ENCODE measurements around the gene GUCA2A. TPM values are rescaled to one million over a fixed set of nuclear protein-coding genes. Genes with fewer than 3 reads are reported as not detected.

The GUCA2A gene
- total and polyA plus RNA-seq, 2 of the 8 experiments (the other 6 are each of a cell fraction or from before 2014, with no cell fraction given), result not detected

DNA sequence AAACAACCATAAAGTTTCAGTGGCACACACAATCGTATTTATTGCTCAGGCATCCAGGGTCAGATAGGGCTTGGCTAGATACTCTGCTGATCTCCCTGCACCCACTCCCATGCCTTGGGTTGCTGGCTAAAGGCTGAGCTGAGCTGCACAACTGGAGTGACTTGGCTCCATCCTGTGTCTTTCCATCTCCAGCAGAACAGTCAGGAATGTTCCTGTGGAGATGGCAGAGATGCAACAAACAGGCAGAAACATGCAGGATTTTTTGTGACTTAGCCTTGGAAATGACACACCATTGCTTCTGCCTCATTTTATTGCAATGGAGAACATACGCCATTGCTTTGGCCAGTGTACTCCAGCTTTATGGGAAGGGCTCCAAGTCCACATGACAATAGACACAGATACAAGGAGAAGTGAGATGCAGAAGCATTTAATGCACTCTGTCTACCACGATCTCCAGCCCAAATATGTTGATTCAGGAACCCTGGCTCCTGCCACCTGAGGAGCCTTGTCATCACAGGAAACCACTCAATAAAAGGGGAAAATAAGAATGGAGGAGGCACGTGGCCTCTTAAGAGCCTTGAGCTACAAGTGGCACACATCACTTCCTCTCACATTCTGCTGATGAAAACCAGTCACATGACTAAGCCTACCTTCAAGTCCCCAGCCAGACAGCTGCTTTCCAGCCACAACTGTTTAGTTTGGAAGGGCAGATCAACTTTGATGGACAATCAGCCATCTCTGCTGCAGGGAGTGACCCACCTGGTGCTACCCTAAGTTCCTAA lies 21.5 kb downstream of the GUCA2A start:
- H3K9me3 ChIP-seq (ENCODE audit: insufficient read depth in 2 of 2, low read depth in 1 of 2, low read length in 1 of 2), result no peaks in the 10 kb centered on the region
- no peak overlapping the region for H3K18ac ChIP-seq (ENCODE audit: extremely low read depth, low read length)
- H3K9ac ChIP-seq (replicated peaks in 1 of 4; ENCODE audit: extremely low read depth in 1 of 4, low read depth in 3 of 4, low read length in 3 of 4), result no peak overlapping the region
- no peak overlapping the region for H4K5ac ChIP-seq (ENCODE audit: insufficient read length, low read depth, low read length)
- H3K36me3 ChIP-seq (ENCODE audit: control insufficient read depth in 2 of 4, insufficient read depth in 4 of 4, low read length in 3 of 4), result no peaks in the 10 kb centered on the region
- H3K79me2 ChIP-seq (ENCODE audit: control insufficient read depth in 1 of 2, insufficient read depth in 2 of 2, low read length in 2 of 2), result no peaks in the 10 kb centered on the region
- no peak overlapping the region for H3K27ac ChIP-seq (ENCODE audit: low read depth, low read length)
- CTCF ChIA-PET (ENCODE audit: partially characterized antibody), result interaction anchor here (1.0 to 1.9 kb wide), 2 partner anchors 15 to 569 kb away, joined by 3 to 6 read pairs; no protein-coding TSS in a partner anchor
- H3K27me3 ChIP-seq (replicated peaks in 1 of 4; ENCODE audit: control insufficient read depth in 3 of 4, extremely low read depth in 1 of 4, insufficient read depth in 3 of 4, low read length in 3 of 4), result no peaks in the 10 kb centered on the region; a peak in 2 of 7 replicates
- no peak overlapping the region for H3K23ac ChIP-seq (ENCODE audit: insufficient read length)
- 91% methylated on average over 4 of the region's 4 CpGs; no CpG with 5 or more reads in 1 of the 2 experiments for WGBS, 2 experiments (ENCODE audit: extremely low coverage in 1 of 2, insufficient coverage in 1 of 2, insufficient read length in 1 of 2, insufficient replicate concordance in 2 of 2, low coverage in 1 of 2, low lambda C conversion rate in 2 of 2, missing lambda C conversion rate in 1 of 2)
- FAIRE-seq (no peak), DNase-seq (ENCODE audit: low read depth in 1 of 2, low spot score in 2 of 2) (peak in 1 of 2 experiments; percentile 14)
- H2AK5ac ChIP-seq (ENCODE audit: low read depth, low read length), result no peak overlapping the region
- H3K56ac ChIP-seq (replicated peaks; ENCODE audit: insufficient read length, low read depth, low read length), result no peak overlapping the region
- H2AFZ ChIP-seq (ENCODE audit: low read length), result no peak overlapping the region; the same call in 1 of the 2 replicates
- H3K4ac ChIP-seq (replicated peaks; ENCODE audit: insufficient read length, low read depth, low read length), result no peak overlapping the region
- no peaks in the 10 kb centered on the region for H3K79me1 ChIP-seq (ENCODE audit: low read depth, low read length)
- H2BK12ac ChIP-seq (ENCODE audit: low read depth, low read length), result no peak overlapping the region
- H4K20me1 ChIP-seq (replicated peaks in 1 of 2; ENCODE audit: control insufficient read depth in 1 of 2, insufficient read depth in 2 of 2, low read length in 2 of 2), result peaks cover 0 to 2% of the 10 kb centered on the region in 2 experiments
- H4K91ac ChIP-seq (replicated peaks; ENCODE audit: insufficient read length, low read length), result no peak overlapping the region
- no peak overlapping the region for H3K4me3 ChIP-seq (ENCODE audit: extremely low read depth in 1 of 4, insufficient read depth in 2 of 4, low read depth in 3 of 4, low read length in 4 of 4)
- H2BK20ac ChIP-seq (ENCODE audit: low read length), result no peak overlapping the region
- H3K4me2 ChIP-seq (ENCODE audit: insufficient read depth in 1 of 2, low read depth in 2 of 2, low read length in 2 of 2), result no peak overlapping the region
- no peak overlapping the region for H2BK15ac ChIP-seq (ENCODE audit: low read length)
- POLR2A ChIA-PET (ENCODE audit: partially characterized antibody), result interaction anchor here (1.4 kb wide), 1 partner anchor 31 kb away, joined by 3 read pairs; no protein-coding TSS in a partner anchor
- no peak overlapping the region for H3K14ac ChIP-seq (ENCODE audit: insufficient read length)
- H2BK5ac ChIP-seq (ENCODE audit: low read depth, low read length), result no peak overlapping the region
- no peaks in the 10 kb centered on the region; the same call in 1 of the 2 replicates for H3K23me2 ChIP-seq (ENCODE audit: low read depth, low read length)
- no peaks in the 10 kb centered on the region for H3K4me1 ChIP-seq (replicated peaks in 1 of 4; ENCODE audit: control insufficient read depth in 3 of 4, insufficient read depth in 4 of 4, low read length in 3 of 4)
- no peak overlapping the region for H4K8ac ChIP-seq (ENCODE audit: extremely low read depth, insufficient read depth, low read length)
- H2BK120ac ChIP-seq (replicated peaks; ENCODE audit: low read depth, low read length), result no peak overlapping the region
- TF ChIP-seq HDAC6 (IDR thresholded peaks at IDR 0.05; ENCODE audit: low read depth, low read length), result no peak
- no peak for TF ChIP-seq EGR1 (IDR thresholded peaks at IDR 0.05; ENCODE audit: borderline replicate concordance, low read depth, low read length)
- no peak for TF ChIP-seq TEAD4 (IDR thresholded peaks at IDR 0.05; ENCODE audit: low read depth, low read length)
- no peak for TF ChIP-seq EP300 (IDR thresholded peaks at IDR 0.05; ENCODE audit: borderline replicate concordance in 1 of 2, low read depth in 2 of 2, low read length in 2 of 2)
- TF ChIP-seq KDM5A (IDR thresholded peaks at IDR 0.05; ENCODE audit: low read length), result no peak
- TF ChIP-seq BACH1 (IDR thresholded peaks at IDR 0.05; ENCODE audit: low read length), result no peak
- no peak for TF ChIP-seq CREB1 (IDR thresholded peaks at IDR 0.05)
- TF ChIP-seq POU5F1 (IDR thresholded peaks at IDR 0.05; ENCODE audit: low read depth, low read length), result no peak
- TF ChIP-seq TBP (IDR thresholded peaks at IDR 0.05; ENCODE audit: low read depth, low read length), result no peak
- TF ChIP-seq EZH2 (IDR thresholded peaks at IDR 0.05; ENCODE audit: low read depth, low read length, severe bottlenecking), result no peak
- TF ChIP-seq BRCA1 (IDR thresholded peaks at IDR 0.05; ENCODE audit: low read depth, low read length), result no peak

Data from H1 (cell line).